Activated B cell treated with CpG ODN at 0.5 μM for 24 hours (primary cell): Measurements from ENCODE around the gene NT5C. TPM values are rescaled to one million over a fixed set of nuclear protein-coding genes. Genes with fewer than 3 reads are reported as not detected.

Experiments used
- ATAC-seq: fragments of 200-7000 bp; cut with Tn5 transposase; one replicate; pipeline ENCODE4 v1.10.0; 2021; ENCODE audit warnings: low read depth, mild to moderate bottlenecking, moderate library complexity
- CTCF ChIA-PET: fragments of 350-600 bp; sonication (Branson Sonifier 250); formaldehyde crosslinking; loops from one replicate; lab custom pipeline; 2021; ENCODE audit warnings: antibody characterized with exemption; lab: Charles Lee
- POLR2A ChIA-PET: fragments of 350-600 bp; sonication (Branson Sonifier 250); formaldehyde crosslinking; loops from one replicate; lab custom pipeline; 2021; ENCODE audit warnings: antibody characterized with exemption; lab: Charles Lee
- DNase-seq: peaks from one replicate; pipeline ENCODE4 v3.0.0; 2022
- H3K27ac Mint-ChIP-seq: one replicate; pipeline ENCODE4 v1.8.0; 2020; ENCODE audit warnings: mixed read lengths
- H3K27me3 Mint-ChIP-seq: one replicate; pipeline ENCODE4 v1.8.0; 2021; ENCODE audit warnings: mixed read lengths
- H3K36me3 Mint-ChIP-seq: one replicate; pipeline ENCODE4 v1.8.0; 2021; ENCODE audit warnings: low read depth, mixed read lengths
- H3K4me1 Mint-ChIP-seq: one replicate; pipeline ENCODE4 v1.8.0; 2021; ENCODE audit warnings: mixed read lengths
- H3K4me3 Mint-ChIP-seq: one replicate; pipeline ENCODE4 v1.8.0; 2020; ENCODE audit warnings: mild to moderate bottlenecking, mixed read lengths
- H3K9me3 Mint-ChIP-seq: one replicate; pipeline ENCODE4 v1.8.0; 2020; ENCODE audit warnings: mixed read lengths
- intact Hi-C: fragments of 100-400 bp; cut with micrococcal nuclease; formaldehyde crosslinking; loops from one replicate; pipeline ENCODE4 v1.15.1; 2024
- total RNA-seq: library from RNA; stranded (reverse); gene quantifications from 2 replicates; pipeline ENCODE4 v1.2.3, GENCODE V29; 2022
- TF ChIP-seq, protein P1 (sequence below): fragments of 200-600 bp; IDR thresholded peaks from one replicate; pipeline ENCODE4 v1.8.0; 2022; ENCODE audit warnings: antibody characterized with exemption, mild to moderate bottlenecking

The NT5C gene
- total RNA-seq, 1 donor from 2014 or later, result 95.0 TPM

DNA sequence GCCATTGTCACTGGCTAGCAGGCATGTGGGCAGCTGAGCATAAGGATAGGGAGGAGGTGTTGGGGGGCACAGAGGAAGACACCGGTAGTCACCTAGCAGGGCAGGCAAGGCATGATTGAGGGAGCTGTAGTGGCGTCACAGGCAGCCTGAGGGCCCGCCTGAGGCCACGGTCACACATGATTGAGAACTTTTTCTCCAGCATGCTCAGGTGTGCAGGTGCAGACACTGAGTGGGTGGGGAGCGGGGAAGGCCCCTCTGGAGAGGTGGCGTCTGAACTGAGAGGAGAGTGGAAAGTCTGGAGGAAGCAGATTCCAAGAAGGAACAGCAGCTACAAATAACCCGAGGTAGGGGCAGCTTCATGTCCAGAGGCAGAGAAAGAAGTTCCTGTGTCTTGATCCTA is 32.7 kb downstream of the NT5C start:
- Mint-ChIP-seq H3K36me3 (no peaks in the 10 kb centered on the region), H3K27me3 (no peaks in the 10 kb centered on the region), H3K9me3 (no peaks in the 10 kb centered on the region), H3K27ac (no peak overlapping the region), H3K4me1 (peaks cover 17% of the 10 kb centered on the region), H3K4me3 (no peak overlapping the region)
- no peak for ATAC-seq
- CTCF ChIA-PET, result interaction anchor here (1.0 kb wide), 1 partner anchor 15 kb away, joined by 3 read pairs; no protein-coding TSS in a partner anchor
- TF ChIP-seq, protein P1, sequence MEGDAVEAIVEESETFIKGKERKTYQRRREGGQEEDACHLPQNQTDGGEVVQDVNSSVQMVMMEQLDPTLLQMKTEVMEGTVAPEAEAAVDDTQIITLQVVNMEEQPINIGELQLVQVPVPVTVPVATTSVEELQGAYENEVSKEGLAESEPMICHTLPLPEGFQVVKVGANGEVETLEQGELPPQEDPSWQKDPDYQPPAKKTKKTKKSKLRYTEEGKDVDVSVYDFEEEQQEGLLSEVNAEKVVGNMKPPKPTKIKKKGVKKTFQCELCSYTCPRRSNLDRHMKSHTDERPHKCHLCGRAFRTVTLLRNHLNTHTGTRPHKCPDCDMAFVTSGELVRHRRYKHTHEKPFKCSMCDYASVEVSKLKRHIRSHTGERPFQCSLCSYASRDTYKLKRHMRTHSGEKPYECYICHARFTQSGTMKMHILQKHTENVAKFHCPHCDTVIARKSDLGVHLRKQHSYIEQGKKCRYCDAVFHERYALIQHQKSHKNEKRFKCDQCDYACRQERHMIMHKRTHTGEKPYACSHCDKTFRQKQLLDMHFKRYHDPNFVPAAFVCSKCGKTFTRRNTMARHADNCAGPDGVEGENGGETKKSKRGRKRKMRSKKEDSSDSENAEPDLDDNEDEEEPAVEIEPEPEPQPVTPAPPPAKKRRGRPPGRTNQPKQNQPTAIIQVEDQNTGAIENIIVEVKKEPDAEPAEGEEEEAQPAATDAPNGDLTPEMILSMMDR, result no peak
- POLR2A ChIA-PET, result interaction anchor here (0.8 kb wide), 1 partner anchor 11 kb away, joined by 5 read pairs; the partner anchor contains the start of gene ARMC7
- intact Hi-C loops, result no loop called here
- no peak for DNase-seq

DNA sequence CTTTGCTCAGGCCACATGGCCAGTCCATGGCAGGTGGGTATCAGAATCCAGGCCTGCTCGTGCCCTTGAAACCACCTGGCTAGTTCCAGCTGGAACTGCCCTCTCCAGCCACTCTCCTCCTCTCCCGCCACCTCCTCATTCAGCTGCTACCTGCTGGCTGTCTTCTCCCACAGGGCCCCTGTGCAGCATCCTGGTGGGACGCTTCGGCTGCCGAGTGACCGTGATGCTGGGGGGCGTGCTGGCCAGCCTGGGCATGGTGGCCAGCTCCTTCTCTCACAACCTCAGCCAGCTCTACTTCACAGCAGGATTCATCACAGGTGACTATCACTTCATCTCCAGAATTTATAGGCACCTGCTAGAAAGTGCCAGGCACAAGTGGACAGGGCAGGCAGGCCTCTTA is 33.7 kb downstream of the NT5C start:
- intact Hi-C loops, result no loop called here
- peaks cover 13% of the 10 kb centered on the region for H3K4me1 Mint-ChIP-seq
- H3K36me3 Mint-ChIP-seq, result no peaks in the 10 kb centered on the region
- ChIA-PET CTCF (interaction anchor here (1.3 kb wide), 1 partner anchor 8 kb away, joined by 4 read pairs; no protein-coding TSS in a partner anchor), POLR2A (no interaction called here)
- TF ChIP-seq, protein P1, result no peak
- H3K27me3 Mint-ChIP-seq, result no peaks in the 10 kb centered on the region
- ATAC-seq (no peak), DNase-seq (no peak)
- no peak overlapping the region for H3K4me3 Mint-ChIP-seq
- H3K27ac Mint-ChIP-seq, result no peak overlapping the region
- H3K9me3 Mint-ChIP-seq, result no peaks in the 10 kb centered on the region

DNA sequence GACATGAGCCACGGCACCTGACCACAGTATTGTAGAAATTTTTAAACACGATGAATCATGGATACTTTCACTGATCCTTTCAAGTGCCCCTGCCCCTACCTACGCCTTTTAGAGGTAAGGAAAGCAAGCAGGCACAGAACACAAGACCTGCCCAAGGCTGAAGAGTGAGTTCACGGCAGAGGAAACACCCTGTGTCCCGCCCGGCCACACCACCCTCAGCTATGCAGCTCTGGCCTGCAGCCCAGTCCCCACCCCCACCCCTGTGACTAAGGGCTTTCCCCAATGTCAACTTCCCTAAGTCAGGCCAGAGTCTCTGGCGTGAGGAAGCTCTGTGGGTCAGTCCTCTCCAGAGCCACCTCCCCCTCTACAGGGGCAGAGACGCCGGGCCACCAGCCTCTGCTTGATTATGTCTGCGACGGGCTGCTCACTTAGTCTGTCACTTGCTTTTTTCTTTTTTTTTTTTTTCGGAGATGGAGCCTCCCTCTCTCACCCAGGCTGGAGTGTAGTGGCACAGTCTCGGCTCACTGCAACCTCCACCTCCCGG is 35.4 kb downstream of the NT5C start:
- ChIA-PET CTCF (no interaction called here), POLR2A (interaction anchor here (0.7 to 1.5 kb wide), 3 partner anchors 11 to 19 kb away, joined by 3 to 5 read pairs (median 3); no protein-coding TSS in a partner anchor)
- ATAC-seq (no peak), DNase-seq (no peak)
- no peaks in the 10 kb centered on the region for H3K27me3 Mint-ChIP-seq
- intact Hi-C loops, result no loop called here
- H3K36me3 Mint-ChIP-seq, result no peaks in the 10 kb centered on the region
- H3K9me3 Mint-ChIP-seq, result no peaks in the 10 kb centered on the region
- TF ChIP-seq, protein P1, result no peak
- H3K4me1 Mint-ChIP-seq, result peaks cover 3% of the 10 kb centered on the region
- no peak overlapping the region for H3K4me3 Mint-ChIP-seq
- H3K27ac Mint-ChIP-seq, result no peak overlapping the region

- ATAC-seq (no peak), DNase-seq (no peak)
- H3K36me3 Mint-ChIP-seq, result no peaks in the 10 kb centered on the region
- intact Hi-C loops, result no loop called here
- no peak overlapping the region for H3K4me3 Mint-ChIP-seq
- peaks cover 6% of the 10 kb centered on the region for H3K4me1 Mint-ChIP-seq
- no peaks in the 10 kb centered on the region for H3K9me3 Mint-ChIP-seq
- H3K27ac Mint-ChIP-seq, result no peak overlapping the region
- no peaks in the 10 kb centered on the region for H3K27me3 Mint-ChIP-seq
- CTCF ChIA-PET, result no interaction called here
- TF ChIP-seq, protein P1, result no peak
- POLR2A ChIA-PET, result interaction anchor here (1.1 kb wide), 1 partner anchor 13 kb away, joined by 3 read pairs; no protein-coding TSS in a partner anchor
Observed at GRCh38 chr17:75094871-75095399, 36.6 kb downstream of the NT5C start.

DNA sequence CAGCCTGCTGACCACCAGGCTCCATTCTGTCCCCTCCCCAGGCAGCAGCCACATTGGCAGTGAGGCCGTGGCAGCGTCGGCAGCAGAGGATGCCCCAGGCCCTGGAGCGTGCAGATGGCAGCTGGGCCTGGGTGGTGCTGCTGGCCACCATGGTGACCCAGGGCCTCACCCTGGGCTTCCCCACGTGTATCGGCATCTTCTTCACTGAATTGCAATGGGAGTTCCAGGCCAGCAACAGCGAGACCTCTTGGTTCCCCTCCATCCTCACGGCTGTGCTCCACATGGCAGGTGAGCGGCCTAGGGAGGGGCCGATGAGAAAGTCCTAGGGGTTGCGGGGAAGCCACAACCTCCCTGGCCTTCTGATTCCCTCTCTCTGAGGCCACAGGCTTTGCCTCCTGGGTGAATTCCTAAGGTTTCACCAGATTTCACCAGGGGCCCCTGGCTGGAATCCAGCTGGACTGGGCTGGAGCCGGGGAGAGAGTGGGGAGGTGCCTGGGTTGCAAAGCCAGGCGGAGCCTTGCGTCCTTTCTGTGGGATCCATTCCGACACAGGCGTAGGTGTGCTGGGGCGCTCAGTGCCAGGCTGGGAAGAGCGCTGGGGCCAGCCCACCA is 37.9 kb downstream of the NT5C start:
- ATAC-seq (no peak), DNase-seq (no peak)
- Mint-ChIP-seq H3K27me3 (no peaks in the 10 kb centered on the region), H3K4me3 (no peak overlapping the region), H3K27ac (no peak overlapping the region), H3K36me3 (no peaks in the 10 kb centered on the region), H3K9me3 (no peaks in the 10 kb centered on the region), H3K4me1 (peaks cover 9% of the 10 kb centered on the region)
- intact Hi-C loops, result no loop called here
- CTCF ChIA-PET, result no interaction called here
- POLR2A ChIA-PET, result no interaction called here
- TF ChIP-seq, protein P1, result no peak
